HepG2 (cell line): ENCODE data around the gene HP1BP3. TPM values are rescaled to one million over a fixed set of nuclear protein-coding genes. Genes with fewer than 3 reads are reported as not detected.

Experiments
- ASH2L ChIP-seq: fragments of 300-600, 200-600 bp; sonication (generic); IDR thresholded peaks from 2 replicates; pipeline ENCODE4 v1.7.0; 2017; ENCODE audit warnings: low read depth, mild to moderate bottlenecking, moderate library complexity, mixed read lengths, low read length; ENCODE audit not compliant: insufficient read length
- CREB1 ChIP-seq, 2 experiments: fragments of 450-650 bp in 1 of 2; IDR thresholded peaks; 2 replicates each; pipeline ENCODE4 v1.6.1; 2016 to 2017; ENCODE audit warnings: control low read depth in 1 of 2, mild to moderate bottlenecking in 1 of 2, missing compliant biosample characterization in 1 of 2, missing genetic modification characterization in 1 of 2
- CSRNP1 ChIP-seq: sonication (generic); formaldehyde crosslinking; IDR thresholded peaks from 2 replicates; pipeline ENCODE4 v1.8.1; 2023; ENCODE audit warnings: mild to moderate bottlenecking, missing genetic modification reagents
- MBD4 ChIP-seq: IDR thresholded peaks from 2 replicates; pipeline ENCODE4 v1.6.1; 2012; ENCODE audit warnings: low read length, inconsistent platforms, borderline replicate concordance
- MIER3 ChIP-seq: IDR thresholded peaks from 2 replicates; pipeline ENCODE4 v1.6.1; 2016; ENCODE audit warnings: missing compliant biosample characterization, borderline replicate concordance
- POGZ ChIP-seq: sonication (generic); formaldehyde crosslinking; IDR thresholded peaks from 2 replicates; pipeline ENCODE4 v1.4.0; 2020; ENCODE audit warnings: mild to moderate bottlenecking, missing genetic modification reagents
- POLR2AphosphoS5 ChIP-seq: IDR thresholded peaks from 2 replicates; pipeline ENCODE4 v1.6.1; 2012; ENCODE audit warnings: low read depth, low read length
- ZC3H4 ChIP-seq: sonication (generic); formaldehyde crosslinking; IDR thresholded peaks from 2 replicates; pipeline ENCODE4 v1.4.0; 2020; ENCODE audit warnings: missing genetic modification reagents, borderline replicate concordance
- ZMYM2 ChIP-seq: sonication (generic); formaldehyde crosslinking; IDR thresholded peaks from 2 replicates; pipeline ENCODE4 v1.8.0; 2022; ENCODE audit warnings: mild to moderate bottlenecking, missing genetic modification reagents
- ZMYM3 ChIP-seq: sonication (generic); formaldehyde crosslinking; IDR thresholded peaks from 2 replicates; pipeline ENCODE4 v1.5.1; 2020; ENCODE audit warnings: mild to moderate bottlenecking, missing genetic modification reagents
- ZMYM4 ChIP-seq: sonication (generic); formaldehyde crosslinking; IDR thresholded peaks from 2 replicates; pipeline ENCODE4 v1.8.1; 2023; ENCODE audit warnings: mild to moderate bottlenecking, missing genetic modification reagents
- ZNF460 ChIP-seq: sonication (generic); formaldehyde crosslinking; IDR thresholded peaks from 2 replicates; pipeline ENCODE4 v1.5.1; 2020; ENCODE audit warnings: missing genetic modification reagents, mild to moderate bottlenecking, borderline replicate concordance
- ZNF709 ChIP-seq: sonication (generic); formaldehyde crosslinking; IDR thresholded peaks from 2 replicates; pipeline ENCODE4 v1.5.0; 2020; ENCODE audit warnings: mild to moderate bottlenecking, missing genetic modification reagents
- polyA plus RNA-seq, 8 experiments: library from polyadenylated mRNA; depleted of rRNA in 3 of 8; stranded (reverse) in 7 of 8; unstranded in 1 of 8; fragments of >200 nt; fragmentation: Illumina TruSeq in 4 of 8; extraction: Trizol in 4 of 8; gene quantifications; 2 replicates each; pipeline versions ENCODE4 v1.2.1 to v1.2.3, GENCODE V29; 2011 to 2016; ENCODE audit warnings: low read depth in 4 of 8, missing spikeins in 1 of 8, mixed read lengths in 1 of 8; ENCODE audit not compliant: insufficient read depth in 1 of 8
- total RNA-seq, 5 experiments: library from RNA; depleted of rRNA; stranded (reverse); fragments of >200 nt; fragmentation: Illumina TruSeq; extraction: Trizol; gene quantifications; 2 replicates each; pipeline ENCODE4 v1.2.3, GENCODE V29; 2016; ENCODE audit warnings: low read depth in 1 of 5
- TF ChIP-seq, protein P1 (sequence below): sonication (generic); formaldehyde crosslinking; IDR thresholded peaks from 2 replicates; pipeline ENCODE4 v1.4.0; 2020; ENCODE audit warnings: mild to moderate bottlenecking, missing genetic modification reagents
- TF ChIP-seq, protein P2 (sequence below): sonication (generic); formaldehyde crosslinking; IDR thresholded peaks from 2 replicates; pipeline ENCODE4 v1.5.1; 2020; ENCODE audit warnings: mild to moderate bottlenecking, moderate library complexity, missing genetic modification reagents
- TF ChIP-seq, protein P3 (sequence below): sonication (generic); formaldehyde crosslinking; IDR thresholded peaks from 2 replicates; pipeline ENCODE4 v1.5.0; 2020; ENCODE audit warnings: mild to moderate bottlenecking, missing genetic modification reagents
- TF ChIP-seq, protein P4 (sequence below): IDR thresholded peaks from 2 replicates; pipeline ENCODE4 v1.6.1; 2016; ENCODE audit warnings: missing genetic modification reagents, missing compliant biosample characterization

The HP1BP3 gene
- total and polyA plus RNA-seq, 2 of the 13 experiments (the other 11 are each of a cell fraction or from before 2014, with no cell fraction given), result 98.5 to 137 TPM

DNA sequence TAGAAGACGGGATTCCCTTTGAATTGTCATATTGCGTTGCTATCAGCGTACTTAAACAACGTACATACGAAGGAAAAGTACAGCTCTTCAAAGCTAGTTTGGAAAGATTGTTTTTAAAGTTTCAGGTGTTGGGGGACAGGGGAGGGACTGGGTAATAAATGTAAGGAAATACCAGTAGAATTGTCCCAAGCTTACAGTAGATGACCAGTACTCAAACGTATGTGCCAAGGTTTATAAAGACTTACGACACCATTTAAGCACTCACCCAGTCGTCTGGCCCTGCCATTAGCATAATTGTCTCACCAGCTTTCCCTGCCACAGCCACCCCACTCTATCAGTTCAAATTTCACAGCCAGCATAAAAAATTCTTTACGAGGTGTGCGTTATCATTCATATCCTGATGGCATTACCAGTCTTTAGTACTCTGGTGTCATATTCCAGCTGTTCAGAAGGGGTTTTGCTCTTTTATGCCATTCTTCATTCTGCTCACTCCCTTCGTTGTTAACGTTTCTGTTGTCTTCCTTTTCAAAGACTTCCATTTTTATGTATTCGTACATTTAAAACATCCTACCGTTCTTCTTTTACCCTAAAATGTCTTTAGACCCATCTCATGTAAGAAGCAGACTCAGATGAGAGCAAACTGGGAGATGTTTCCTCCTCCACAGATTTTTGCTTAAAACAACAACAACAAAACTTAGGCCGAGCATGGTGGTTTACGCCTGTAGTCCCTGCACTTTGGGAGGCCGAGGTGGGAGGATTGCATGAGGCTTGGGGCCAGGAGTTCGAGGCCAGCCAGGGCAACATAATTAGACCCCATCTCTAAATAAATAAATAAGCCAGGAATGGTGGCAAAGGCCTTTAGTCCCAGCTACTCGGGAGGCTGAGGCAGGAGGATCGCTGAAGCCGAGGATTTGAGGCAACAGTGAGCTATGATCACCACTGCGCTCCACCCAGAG is 1.0 kb upstream of the HP1BP3 start (continued):
- TF ChIP-seq, protein P1, sequence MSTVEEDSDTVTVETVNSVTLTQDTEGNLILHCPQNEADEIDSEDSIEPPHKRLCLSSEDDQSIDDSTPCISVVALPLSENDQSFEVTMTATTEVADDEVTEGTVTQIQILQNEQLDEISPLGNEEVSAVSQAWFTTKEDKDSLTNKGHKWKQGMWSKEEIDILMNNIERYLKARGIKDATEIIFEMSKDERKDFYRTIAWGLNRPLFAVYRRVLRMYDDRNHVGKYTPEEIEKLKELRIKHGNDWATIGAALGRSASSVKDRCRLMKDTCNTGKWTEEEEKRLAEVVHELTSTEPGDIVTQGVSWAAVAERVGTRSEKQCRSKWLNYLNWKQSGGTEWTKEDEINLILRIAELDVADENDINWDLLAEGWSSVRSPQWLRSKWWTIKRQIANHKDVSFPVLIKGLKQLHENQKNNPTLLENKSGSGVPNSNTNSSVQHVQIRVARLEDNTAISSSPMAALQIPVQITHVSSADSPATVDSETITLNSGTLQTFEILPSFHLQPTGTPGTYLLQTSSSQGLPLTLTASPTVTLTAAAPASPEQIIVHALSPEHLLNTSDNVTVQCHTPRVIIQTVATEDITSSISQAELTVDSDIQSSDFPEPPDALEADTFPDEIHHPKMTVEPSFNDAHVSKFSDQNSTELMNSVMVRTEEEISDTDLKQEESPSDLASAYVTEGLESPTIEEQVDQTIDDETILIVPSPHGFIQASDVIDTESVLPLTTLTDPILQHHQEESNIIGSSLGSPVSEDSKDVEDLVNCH (CRISPR knock-in tag), result no peak
- TF ChIP-seq ZMYM3, result peak; percentile 94
- TF ChIP-seq, protein P2, sequence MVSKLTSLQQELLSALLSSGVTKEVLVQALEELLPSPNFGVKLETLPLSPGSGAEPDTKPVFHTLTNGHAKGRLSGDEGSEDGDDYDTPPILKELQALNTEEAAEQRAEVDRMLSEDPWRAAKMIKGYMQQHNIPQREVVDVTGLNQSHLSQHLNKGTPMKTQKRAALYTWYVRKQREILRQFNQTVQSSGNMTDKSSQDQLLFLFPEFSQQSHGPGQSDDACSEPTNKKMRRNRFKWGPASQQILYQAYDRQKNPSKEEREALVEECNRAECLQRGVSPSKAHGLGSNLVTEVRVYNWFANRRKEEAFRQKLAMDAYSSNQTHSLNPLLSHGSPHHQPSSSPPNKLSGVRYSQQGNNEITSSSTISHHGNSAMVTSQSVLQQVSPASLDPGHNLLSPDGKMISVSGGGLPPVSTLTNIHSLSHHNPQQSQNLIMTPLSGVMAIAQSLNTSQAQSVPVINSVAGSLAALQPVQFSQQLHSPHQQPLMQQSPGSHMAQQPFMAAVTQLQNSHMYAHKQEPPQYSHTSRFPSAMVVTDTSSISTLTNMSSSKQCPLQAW, result 0 out of 2 replicates have a peak, but pooled peaks have one; percentile 38
- TF ChIP-seq MIER3, result no peak
- TF ChIP-seq ZC3H4 (CRISPR knock-in tag), result peak; percentile 44; the same call in 1 of the 2 replicates
- TF ChIP-seq ZMYM2, result peak; percentile 95
- no peak for TF ChIP-seq CREB1 (IDR thresholded peaks at IDR 0.05)
- peak; percentile 51; the same call in 1 of the 2 replicates for TF ChIP-seq CREB1 (CRISPR knock-in tag; IDR thresholded peaks at IDR 0.05)
- TF ChIP-seq, protein P3, sequence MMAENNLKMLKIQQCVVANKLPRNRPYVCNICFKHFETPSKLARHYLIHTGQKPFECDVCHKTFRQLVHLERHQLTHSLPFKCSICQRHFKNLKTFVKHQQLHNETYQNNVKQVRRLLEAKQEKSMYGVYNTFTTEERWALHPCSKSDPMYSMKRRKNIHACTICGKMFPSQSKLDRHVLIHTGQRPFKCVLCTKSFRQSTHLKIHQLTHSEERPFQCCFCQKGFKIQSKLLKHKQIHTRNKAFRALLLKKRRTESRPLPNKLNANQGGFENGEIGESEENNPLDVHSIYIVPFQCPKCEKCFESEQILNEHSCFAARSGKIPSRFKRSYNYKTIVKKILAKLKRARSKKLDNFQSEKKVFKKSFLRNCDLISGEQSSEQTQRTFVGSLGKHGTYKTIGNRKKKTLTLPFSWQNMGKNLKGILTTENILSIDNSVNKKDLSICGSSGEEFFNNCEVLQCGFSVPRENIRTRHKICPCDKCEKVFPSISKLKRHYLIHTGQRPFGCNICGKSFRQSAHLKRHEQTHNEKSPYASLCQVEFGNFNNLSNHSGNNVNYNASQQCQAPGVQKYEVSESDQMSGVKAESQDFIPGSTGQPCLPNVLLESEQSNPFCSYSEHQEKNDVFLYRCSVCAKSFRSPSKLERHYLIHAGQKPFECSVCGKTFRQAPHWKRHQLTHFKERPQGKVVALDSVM (CRISPR knock-in tag), result peak; percentile 97
- TF ChIP-seq MBD4, result 0 out of 2 replicates have a peak, but pooled peaks have one; percentile 44
- peak; percentile 7 for TF ChIP-seq ASH2L
- peak; percentile 89 for TF ChIP-seq ZNF460
- TF ChIP-seq CSRNP1 (CRISPR knock-in tag), result no peak
- TF ChIP-seq POGZ, result peak; percentile 27; the same call in 1 of the 2 replicates
- no peak; the same call in 1 of the 2 replicates for TF ChIP-seq POLR2AphosphoS5
- TF ChIP-seq ZMYM4 (CRISPR knock-in tag), result 0 out of 2 replicates have a peak, but pooled peaks have one; percentile 8
- TF ChIP-seq ZNF709, result peak; percentile 46; the same call in 1 of the 2 replicates
- TF ChIP-seq, protein P4, sequence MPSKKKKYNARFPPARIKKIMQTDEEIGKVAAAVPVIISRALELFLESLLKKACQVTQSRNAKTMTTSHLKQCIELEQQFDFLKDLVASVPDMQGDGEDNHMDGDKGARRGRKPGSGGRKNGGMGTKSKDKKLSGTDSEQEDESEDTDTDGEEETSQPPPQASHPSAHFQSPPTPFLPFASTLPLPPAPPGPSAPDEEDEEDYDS, result 0 out of 2 replicates have a peak, but pooled peaks have one; percentile 28
